HepG2 (cell line): Measurements from ENCODE around the gene GPC2. TPM values are rescaled to one million over a fixed set of nuclear protein-coding genes. Genes with fewer than 3 reads are reported as not detected.

Experiments
- ATAC-seq: fragments of 200-7000 bp; cut with Tn5 transposase; 3 replicates; pipeline ENCODE4 v1.9.1; 2020; ENCODE audit warnings: mild to moderate bottlenecking, moderate library complexity
- BruUV-seq: library from RNA; stranded (reverse); fragments of 400-500 nt; replicated peaks from 2 replicates; lab custom pipeline; 2021; lab: Mats Ljungman, UMichigan
- CTCF ChIA-PET: fragments of 300-600 bp; formaldehyde crosslinking; extraction: SDS; loops from one replicate; lab custom pipeline; 2021; ENCODE audit warnings: low total read pairs, inconsistent platforms, low intra/inter-chr PET ratio; lab: Yijun Ruan, JAX
- POLR2A ChIA-PET: fragments of 350-600 bp; sonication (Branson Sonifier 250); formaldehyde crosslinking; loops from one replicate; lab custom pipeline; 2020; ENCODE audit warnings: antibody characterized with exemption, inconsistent platforms; lab: Yijun Ruan, JAX
- DNase-seq: peaks from one replicate; pipeline ENCODE4 v3.0.0-alpha.2; 2015; ENCODE audit warnings: low spot score
- FAIRE-seq: peaks from 3 replicates; lab custom pipeline; 2011; peaks lifted over from hg19 to GRCh38; lab: Jason Lieb, UNC
- H2AFZ ChIP-seq: one replicate; pipeline ENCODE4 v1.6.1; 2011; ENCODE audit warnings: low read length, inconsistent platforms
- H3K27ac ChIP-seq: fragments of 300-600 bp; 3 replicates; pipeline ENCODE4 v1.8.0; 2011; ENCODE audit warnings: mixed run types, mild to moderate bottlenecking, mixed read lengths, low read length, inconsistent platforms; ENCODE audit not compliant: insufficient read depth; ENCODE audit errors: extremely low read length
- H3K27me3 ChIP-seq, 2 experiments: fragments of 200-600 bp in 1 of 2; 2 replicates in 1 of 2; 3 replicates in 1 of 2; pipeline versions ENCODE4 v1.6.0 to v1.8.0; 2011; ENCODE audit warnings: low read length in 2 of 2, mild to moderate bottlenecking in 2 of 2, moderate library complexity in 2 of 2, inconsistent platforms in 1 of 2; ENCODE audit not compliant: insufficient read depth in 2 of 2, control insufficient read depth in 1 of 2
- H3K36me3 ChIP-seq, 2 experiments: fragments of 200-600 bp in 1 of 2; replicated peaks in 1 of 2; 2 replicates in 1 of 2; 3 replicates in 1 of 2; pipeline versions ENCODE4 v1.5.1 to v1.8.0; 2011; ENCODE audit warnings: low read length in 2 of 2, inconsistent platforms in 1 of 2; ENCODE audit not compliant: insufficient read depth in 2 of 2, control insufficient read depth in 1 of 2
- H3K4me1 ChIP-seq: 2 replicates; pipeline ENCODE4 v1.5.1; 2012; ENCODE audit warnings: low read length, inconsistent platforms; ENCODE audit not compliant: insufficient read depth
- H3K4me2 ChIP-seq: 2 replicates; pipeline ENCODE4 v1.6.0; 2011; ENCODE audit warnings: low read depth, low read length, inconsistent platforms
- H3K4me3 ChIP-seq, 3 experiments: fragments of 200-600 bp in 1 of 3; sonication (generic), shearing (Covaris generic) in 1 of 3; replicated peaks in 1 of 3; 2 replicates each; pipeline ENCODE4 v1.5.1; 2011 to 2016; ENCODE audit warnings: low read length in 3 of 3, inconsistent platforms in 2 of 3, low read depth in 2 of 3, mild to moderate bottlenecking in 2 of 3, control low read depth in 1 of 3, mixed read lengths in 1 of 3; ENCODE audit not compliant: insufficient read depth in 1 of 3
- H3K79me2 ChIP-seq: one replicate; pipeline ENCODE4 v1.6.1; 2011; ENCODE audit warnings: low read length, inconsistent platforms; ENCODE audit not compliant: insufficient read depth
- H3K9ac ChIP-seq: 2 replicates; pipeline ENCODE4 v1.6.0; 2011; ENCODE audit warnings: mild to moderate bottlenecking, low read depth, low read length, inconsistent platforms; ENCODE audit not compliant: insufficient read depth
- H3K9me3 ChIP-seq: 2 replicates; pipeline ENCODE4 v1.5.1; 2012; ENCODE audit warnings: mild to moderate bottlenecking, low read length
- H4K20me1 ChIP-seq: 2 replicates; pipeline ENCODE4 v1.6.0; 2011; ENCODE audit warnings: inconsistent platforms, mild to moderate bottlenecking, low read length, moderate library complexity; ENCODE audit not compliant: insufficient read depth
- BRD4 ChIP-seq: sonication (generic); formaldehyde crosslinking; IDR thresholded peaks from 2 replicates; pipeline ENCODE4 v1.4.0; 2020; ENCODE audit warnings: missing genetic modification reagents
- ELF3 ChIP-seq: IDR thresholded peaks from 2 replicates; pipeline ENCODE4 v1.6.1; 2016; ENCODE audit warnings: missing genetic modification reagents, missing compliant biosample characterization
- HNRNPK ChIP-seq: fragments of 200-400 bp; formaldehyde crosslinking; IDR thresholded peaks from 2 replicates; pipeline ENCODE4 v1.6.1; 2018; ENCODE audit warnings: low read length, low read depth, moderate library complexity, mild to moderate bottlenecking; ENCODE audit not compliant: poor library complexity, severe bottlenecking
- JUN ChIP-seq: sonication (generic); formaldehyde crosslinking; IDR thresholded peaks from 2 replicates; pipeline ENCODE4 v1.4.0; 2020; ENCODE audit warnings: mild to moderate bottlenecking, missing genetic modification reagents
- NAIF1 ChIP-seq: sonication (generic); formaldehyde crosslinking; IDR thresholded peaks from 2 replicates; pipeline ENCODE4 v1.5.0; 2020; ENCODE audit warnings: mild to moderate bottlenecking, missing genetic modification reagents, borderline replicate concordance
- TCF7L2 ChIP-seq: IDR thresholded peaks from 2 replicates; pipeline ENCODE4 v1.6.1; 2011; ENCODE audit warnings: mild to moderate bottlenecking, low read depth, low read length, moderate library complexity
- ZFP1 ChIP-seq: IDR thresholded peaks from 2 replicates; pipeline ENCODE4 v1.6.1; 2016
- ZMAT3 ChIP-seq: sonication (generic); formaldehyde crosslinking; conservative IDR thresholded peaks from 2 replicates; pipeline ENCODE4 v1.7.0; 2021; ENCODE audit warnings: missing genetic modification reagents
- ZNF224 ChIP-seq: sonication (generic); formaldehyde crosslinking; IDR thresholded peaks from 2 replicates; pipeline ENCODE4 v1.5.0; 2020; ENCODE audit warnings: mild to moderate bottlenecking, missing genetic modification reagents
- ZNF264 ChIP-seq: sonication (generic); formaldehyde crosslinking; IDR thresholded peaks from 2 replicates; pipeline ENCODE4 v1.4.0; 2020; ENCODE audit warnings: missing genetic modification reagents
- ZNF543 ChIP-seq: sonication (generic); formaldehyde crosslinking; IDR thresholded peaks from 2 replicates; pipeline ENCODE4 v1.4.0; 2020; ENCODE audit warnings: mild to moderate bottlenecking, missing genetic modification reagents
- ZNF546 ChIP-seq: sonication (generic); formaldehyde crosslinking; conservative IDR thresholded peaks from 2 replicates; pipeline ENCODE4 v1.8.1; 2023; ENCODE audit warnings: mild to moderate bottlenecking, missing genetic modification reagents
- ZNF547 ChIP-seq: sonication (generic); formaldehyde crosslinking; IDR thresholded peaks from 2 replicates; pipeline ENCODE4 v1.5.1; 2020; ENCODE audit warnings: mild to moderate bottlenecking, missing genetic modification reagents
- ZNF589 ChIP-seq: sonication (generic); formaldehyde crosslinking; conservative IDR thresholded peaks from 2 replicates; pipeline ENCODE4 v1.8.0; 2022; ENCODE audit warnings: mild to moderate bottlenecking, moderate library complexity, missing genetic modification reagents
- WGBS: methylation state at CpG from one replicate; pipeline ENCODE4 v1.1.6; 2017; ENCODE audit warnings: low lambda C conversion rate; 5-methylcytosine and 5-hydroxymethylcytosine counted together
- in situ Hi-C: cut with HindIII; loops from 2 replicates; pipeline ENCODE4 v1.10.0; 2017; ENCODE audit warnings: low pct_unique_long_range_greater_than_20kb; ENCODE audit not compliant: extremely low pct_ligation_motif_present
- intact Hi-C: fragments of 100-400 bp; cut with micrococcal nuclease; formaldehyde crosslinking; loops from one replicate; pipeline ENCODE4 v1.10.0; 2022; ENCODE audit not compliant: unreplicated experiment
- polyA plus RNA-seq, 8 experiments: library from polyadenylated mRNA; depleted of rRNA in 3 of 8; stranded (reverse) in 7 of 8; unstranded in 1 of 8; fragments of >200 nt; fragmentation: Illumina TruSeq in 4 of 8; extraction: Trizol in 4 of 8; gene quantifications; 2 replicates each; pipeline versions ENCODE4 v1.2.1 to v1.2.3, GENCODE V29; 2011 to 2016; ENCODE audit warnings: low read depth in 4 of 8, missing spikeins in 1 of 8, mixed read lengths in 1 of 8; ENCODE audit not compliant: insufficient read depth in 1 of 8
- total RNA-seq, 5 experiments: library from RNA; depleted of rRNA; stranded (reverse); fragments of >200 nt; fragmentation: Illumina TruSeq; extraction: Trizol; gene quantifications; 2 replicates each; pipeline ENCODE4 v1.2.3, GENCODE V29; 2016; ENCODE audit warnings: low read depth in 1 of 5
- TF ChIP-seq, protein P1 (sequence below), 2 experiments: sonication (generic) in 1 of 2; formaldehyde crosslinking in 1 of 2; IDR thresholded peaks; 2 replicates each; pipeline versions ENCODE4 v1.4.0 to v1.6.1; 2018 to 2020; ENCODE audit warnings: missing genetic modification reagents in 2 of 2, borderline replicate concordance in 1 of 2, low read depth in 1 of 2, mild to moderate bottlenecking in 1 of 2, missing biosample characterization in 1 of 2
- TF ChIP-seq, protein P2 (sequence below): sonication (generic); formaldehyde crosslinking; conservative IDR thresholded peaks from 2 replicates; pipeline ENCODE4 v1.8.1; 2023; ENCODE audit warnings: missing genetic modification reagents

GPC2 gene
- total and polyA plus RNA-seq, 2 of the 13 experiments (the other 11 are each of a cell fraction or from before 2014, with no cell fraction given) = 0.64 to 0.78 TPM

DNA sequence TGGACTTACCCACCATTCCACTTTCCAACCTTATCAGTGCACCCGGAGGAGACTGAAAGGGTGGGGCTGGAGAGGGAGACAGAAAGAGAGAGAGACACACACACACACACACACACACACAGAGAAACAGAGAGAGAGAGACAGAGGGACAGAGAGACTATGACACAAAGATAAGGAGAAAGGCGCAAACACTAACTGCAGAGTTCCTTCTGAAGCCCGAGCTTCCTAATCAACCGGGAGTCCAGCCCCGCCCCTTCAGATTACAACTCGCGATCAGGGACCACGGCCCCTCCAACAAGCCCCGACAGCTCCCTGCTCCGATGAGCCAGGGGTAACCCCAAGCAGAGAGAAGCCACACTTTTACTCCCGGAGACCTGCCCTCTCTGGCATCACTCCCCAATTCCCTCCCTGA lies 9.3 kb downstream of the GPC2 start:
- CTCF ChIA-PET = no interaction called here
- intact Hi-C loops (no loop called here), in situ Hi-C loops (no loop called here)
- Histone ChIP-seq H3K4me2 (peak overlapping the region; percentile 93), H3K4me3 (peak overlapping the region; percentile 26 to 69 (median 31)), H3K9ac (peak overlapping the region; percentile 44; the same call in 1 of the 2 replicates), H2AFZ (no peak overlapping the region), H3K27ac (no peak overlapping the region), H3K9me3 (no peaks in the 10 kb centered on the region), H4K20me1 (no peaks in the 10 kb centered on the region), H3K27me3 (peaks cover 4 to 47% of the 10 kb centered on the region in 2 experiments), H3K4me1 (peaks cover 57% of the 10 kb centered on the region), H3K36me3 (no peaks in the 10 kb centered on the region), H3K79me2 (no peaks in the 10 kb centered on the region)
- no TSS peak for BruUV-seq
- 2% methylated on average over 10 of the region's 11 CpGs for WGBS
- POLR2A ChIA-PET = interaction anchor here (1.3 to 2.2 kb wide), 2 partner anchors 9 to 19 kb away, joined by 7 to 10 read pairs; partner anchors contain the start of genes GPC2 and LAMTOR4
- FAIRE-seq = no peak
- TF ChIP-seq ZMAT3 (CRISPR knock-in tag) (no peak), HNRNPK (no peak), ZNF543 (CRISPR knock-in tag) (no peak), ZNF547 (CRISPR knock-in tag) (no peak), JUN (CRISPR knock-in tag) (no peak), ZNF224 (CRISPR knock-in tag) (no peak), ZFP1 (CRISPR knock-in tag) (no peak), ELF3 (CRISPR knock-in tag) (no peak), ZNF264 (CRISPR knock-in tag) (no peak), ZNF589 (CRISPR knock-in tag) (no peak), TCF7L2 (no peak), NAIF1 (CRISPR knock-in tag) (no peak), ZNF546 (no peak), BRD4 (CRISPR knock-in tag) (no peak)
- TF ChIP-seq, protein P1, sequence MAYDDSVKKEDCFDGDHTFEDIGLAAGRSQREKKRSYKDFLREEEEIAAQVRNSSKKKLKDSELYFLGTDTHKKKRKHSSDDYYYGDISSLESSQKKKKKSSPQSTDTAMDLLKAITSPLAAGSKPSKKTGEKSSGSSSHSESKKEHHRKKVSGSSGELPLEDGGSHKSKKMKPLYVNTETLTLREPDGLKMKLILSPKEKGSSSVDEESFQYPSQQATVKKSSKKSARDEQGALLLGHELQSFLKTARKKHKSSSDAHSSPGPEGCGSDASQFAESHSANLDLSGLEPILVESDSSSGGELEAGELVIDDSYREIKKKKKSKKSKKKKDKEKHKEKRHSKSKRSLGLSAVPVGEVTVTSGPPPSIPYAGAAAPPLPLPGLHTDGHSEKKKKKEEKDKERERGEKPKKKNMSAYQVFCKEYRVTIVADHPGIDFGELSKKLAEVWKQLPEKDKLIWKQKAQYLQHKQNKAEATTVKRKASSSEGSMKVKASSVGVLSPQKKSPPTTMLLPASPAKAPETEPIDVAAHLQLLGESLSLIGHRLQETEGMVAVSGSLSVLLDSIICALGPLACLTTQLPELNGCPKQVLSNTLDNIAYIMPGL (CRISPR knock-in tag; IDR thresholded peaks at IDR 0.05; ENCODE audit: borderline replicate concordance in 1 of 2, low read depth in 1 of 2) = no peak
- TF ChIP-seq, protein P2, sequence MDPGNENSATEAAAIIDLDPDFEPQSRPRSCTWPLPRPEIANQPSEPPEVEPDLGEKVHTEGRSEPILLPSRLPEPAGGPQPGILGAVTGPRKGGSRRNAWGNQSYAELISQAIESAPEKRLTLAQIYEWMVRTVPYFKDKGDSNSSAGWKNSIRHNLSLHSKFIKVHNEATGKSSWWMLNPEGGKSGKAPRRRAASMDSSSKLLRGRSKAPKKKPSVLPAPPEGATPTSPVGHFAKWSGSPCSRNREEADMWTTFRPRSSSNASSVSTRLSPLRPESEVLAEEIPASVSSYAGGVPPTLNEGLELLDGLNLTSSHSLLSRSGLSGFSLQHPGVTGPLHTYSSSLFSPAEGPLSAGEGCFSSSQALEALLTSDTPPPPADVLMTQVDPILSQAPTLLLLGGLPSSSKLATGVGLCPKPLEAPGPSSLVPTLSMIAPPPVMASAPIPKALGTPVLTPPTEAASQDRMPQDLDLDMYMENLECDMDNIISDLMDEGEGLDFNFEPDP (CRISPR knock-in tag) = no peak
- DNase-seq = no peak
- no peak for ATAC-seq
